ENCODE results near the gene MSI2.

Gene MSI2

GRCh38 chr17:57443781-57444180, 187.5 kb downstream of the MSI2 start:
- DNase-seq (ENCODE audit: insufficient read length) = no peak
- no peak for FAIRE-seq
- TF ChIP-seq POLR2AphosphoS5 (IDR thresholded peaks at IDR 0.05; ENCODE audit: low read depth, low read length) (no peak), TAF1 (IDR thresholded peaks at IDR 0.05; ENCODE audit: borderline replicate concordance, low read depth, low read length) (no peak), POLR2A (IDR thresholded peaks at IDR 0.05; ENCODE audit: low read depth, low read length) (no peak)

GRCh38 chr17:57444682-57445450, 188.5 kb downstream of the MSI2 start:
- FAIRE-seq (no peak), DNase-seq (ENCODE audit: insufficient read length) (no peak)
- TF ChIP-seq TAF1 (IDR thresholded peaks at IDR 0.05; ENCODE audit: borderline replicate concordance, low read depth, low read length) (no peak), POLR2AphosphoS5 (IDR thresholded peaks at IDR 0.05; ENCODE audit: low read depth, low read length) (no peak), POLR2A (IDR thresholded peaks at IDR 0.05; ENCODE audit: low read depth, low read length) (no peak)

GRCh38 chr17:57445772-57446472, 189.6 kb downstream of the MSI2 start:
- DNase-seq (ENCODE audit: insufficient read length) = no peak
- no peak for FAIRE-seq
- TF ChIP-seq POLR2A (IDR thresholded peaks at IDR 0.05; ENCODE audit: low read depth, low read length) (no peak), TAF1 (IDR thresholded peaks at IDR 0.05; ENCODE audit: borderline replicate concordance, low read depth, low read length) (no peak), POLR2AphosphoS5 (IDR thresholded peaks at IDR 0.05; ENCODE audit: low read depth, low read length) (no peak)

- DNase-seq (ENCODE audit: insufficient read length) (no peak), FAIRE-seq (no peak)
- TF ChIP-seq TAF1 (IDR thresholded peaks at IDR 0.05; ENCODE audit: borderline replicate concordance, low read depth, low read length) (no peak), POLR2AphosphoS5 (IDR thresholded peaks at IDR 0.05; ENCODE audit: low read depth, low read length) (no peak), POLR2A (IDR thresholded peaks at IDR 0.05; ENCODE audit: low read depth, low read length) (no peak)
These were observed 191.2 kb downstream of the MSI2 start for GRCh38 chr17:57447357-57447989.

GRCh38 chr17:57447990-57448758, 191.9 kb downstream of the MSI2 start:
- FAIRE-seq (no peak), DNase-seq (ENCODE audit: insufficient read length) (no peak)
- TF ChIP-seq TAF1 (IDR thresholded peaks at IDR 0.05; ENCODE audit: borderline replicate concordance, low read depth, low read length) (no peak), POLR2AphosphoS5 (IDR thresholded peaks at IDR 0.05; ENCODE audit: low read depth, low read length) (no peak), POLR2A (IDR thresholded peaks at IDR 0.05; ENCODE audit: low read depth, low read length) (no peak)

GRCh38 chr17:57448759-57449283, 192.5 kb downstream of the MSI2 start:
- TF ChIP-seq POLR2AphosphoS5 (IDR thresholded peaks at IDR 0.05; ENCODE audit: low read depth, low read length) (no peak), TAF1 (IDR thresholded peaks at IDR 0.05; ENCODE audit: borderline replicate concordance, low read depth, low read length) (no peak), POLR2A (IDR thresholded peaks at IDR 0.05; ENCODE audit: low read depth, low read length) (no peak)
- no peak for FAIRE-seq
- no peak for DNase-seq (ENCODE audit: insufficient read length)

- FAIRE-seq = no peak
- no peak for DNase-seq (ENCODE audit: insufficient read length)
- no peak for TF ChIP-seq POLR2A (IDR thresholded peaks at IDR 0.05; ENCODE audit: low read depth, low read length)
- no peak for TF ChIP-seq POLR2AphosphoS5 (IDR thresholded peaks at IDR 0.05; ENCODE audit: low read depth, low read length)
- no peak for TF ChIP-seq TAF1 (IDR thresholded peaks at IDR 0.05; ENCODE audit: borderline replicate concordance, low read depth, low read length)
These were observed 194.9 kb downstream of the MSI2 start for GRCh38 chr17:57451191-57451590.

GRCh38 chr17:57451643-57452042, 195.3 kb downstream of the MSI2 start:
- TF ChIP-seq TAF1 (IDR thresholded peaks at IDR 0.05; ENCODE audit: borderline replicate concordance, low read depth, low read length) (no peak), POLR2AphosphoS5 (IDR thresholded peaks at IDR 0.05; ENCODE audit: low read depth, low read length) (no peak), POLR2A (IDR thresholded peaks at IDR 0.05; ENCODE audit: low read depth, low read length) (no peak)
- FAIRE-seq (no peak), DNase-seq (ENCODE audit: insufficient read length) (no peak)

GRCh38 chr17:57453841-57454425, 197.6 kb downstream of the MSI2 start:
- TF ChIP-seq POLR2AphosphoS5 (IDR thresholded peaks at IDR 0.05; ENCODE audit: low read depth, low read length) = no peak
- no peak for TF ChIP-seq TAF1 (IDR thresholded peaks at IDR 0.05; ENCODE audit: borderline replicate concordance, low read depth, low read length)
- TF ChIP-seq POLR2A (IDR thresholded peaks at IDR 0.05; ENCODE audit: low read depth, low read length) = no peak
- no peak for DNase-seq (ENCODE audit: insufficient read length)
- no peak for FAIRE-seq

- TF ChIP-seq POLR2A (IDR thresholded peaks at IDR 0.05; ENCODE audit: low read depth, low read length) (no peak), POLR2AphosphoS5 (IDR thresholded peaks at IDR 0.05; ENCODE audit: low read depth, low read length) (no peak), TAF1 (IDR thresholded peaks at IDR 0.05; ENCODE audit: borderline replicate concordance, low read depth, low read length) (no peak)
- no peak for FAIRE-seq
- DNase-seq (ENCODE audit: insufficient read length) = no peak
These were observed 198.4 kb downstream of the MSI2 start for GRCh38 chr17:57454729-57455062.
